HG03103 (cell line): ENCODE measurements around the gene CHMP1A.

Source experiments
- ATAC-seq: cut with Tn5 transposase; IDR thresholded peaks from one replicate; pipeline ENCODE4 v1.9.1; 2021; ENCODE audit warnings: low read depth; ENCODE audit not compliant: unreplicated experiment

CHMP1A gene

GRCh38 chr16:89629827-89630610, 27.5 kb downstream of the CHMP1A start:
- no peak for ATAC-seq

DNA sequence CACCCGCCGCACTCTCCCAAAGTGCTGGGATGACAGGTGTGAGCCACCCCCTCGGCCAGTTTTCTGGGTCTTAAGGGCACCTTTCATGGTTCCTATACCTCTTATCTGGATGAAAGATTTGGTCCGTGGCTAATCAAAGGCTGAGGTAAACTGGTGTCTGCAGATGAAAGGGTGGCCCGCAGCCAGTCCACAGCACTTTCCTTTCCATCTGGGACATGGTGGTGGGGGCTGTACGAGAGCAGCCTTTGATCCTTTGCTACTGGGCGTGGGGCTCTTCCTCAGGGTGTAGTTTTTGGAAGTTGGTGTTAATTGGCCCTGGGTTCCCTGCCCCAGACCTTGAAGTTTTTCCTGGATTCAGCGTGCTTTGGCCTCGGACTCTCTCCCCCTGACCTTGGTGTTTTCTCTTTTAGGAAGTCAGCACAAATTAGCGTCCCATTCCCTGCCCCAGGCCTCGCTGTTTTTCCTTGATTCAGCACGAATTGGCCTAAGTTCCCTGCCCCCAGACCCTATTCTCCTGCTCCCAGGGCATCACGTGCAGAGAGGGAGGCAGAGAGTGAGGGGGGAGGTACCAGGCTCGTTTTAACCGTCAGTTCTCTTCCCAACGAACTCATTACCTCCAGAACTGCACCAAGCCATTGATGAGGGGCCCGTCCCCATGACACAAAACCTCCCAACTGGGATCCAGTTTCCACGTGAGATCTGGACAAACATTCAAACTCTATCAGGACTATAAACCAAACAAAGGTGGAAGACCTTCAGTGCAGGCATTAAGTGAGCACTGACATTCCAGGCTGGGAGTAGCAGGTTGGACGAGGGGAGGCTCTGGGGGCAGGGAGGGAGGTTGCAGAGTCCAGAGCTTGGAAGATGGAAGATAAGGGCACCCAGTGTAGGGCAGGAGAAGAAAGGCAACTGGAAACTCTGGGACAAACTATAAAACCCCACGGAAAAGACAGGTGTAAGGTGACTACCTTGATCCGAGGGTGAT, 32.4 kb downstream of the CHMP1A start:
- no peak for ATAC-seq

DNA sequence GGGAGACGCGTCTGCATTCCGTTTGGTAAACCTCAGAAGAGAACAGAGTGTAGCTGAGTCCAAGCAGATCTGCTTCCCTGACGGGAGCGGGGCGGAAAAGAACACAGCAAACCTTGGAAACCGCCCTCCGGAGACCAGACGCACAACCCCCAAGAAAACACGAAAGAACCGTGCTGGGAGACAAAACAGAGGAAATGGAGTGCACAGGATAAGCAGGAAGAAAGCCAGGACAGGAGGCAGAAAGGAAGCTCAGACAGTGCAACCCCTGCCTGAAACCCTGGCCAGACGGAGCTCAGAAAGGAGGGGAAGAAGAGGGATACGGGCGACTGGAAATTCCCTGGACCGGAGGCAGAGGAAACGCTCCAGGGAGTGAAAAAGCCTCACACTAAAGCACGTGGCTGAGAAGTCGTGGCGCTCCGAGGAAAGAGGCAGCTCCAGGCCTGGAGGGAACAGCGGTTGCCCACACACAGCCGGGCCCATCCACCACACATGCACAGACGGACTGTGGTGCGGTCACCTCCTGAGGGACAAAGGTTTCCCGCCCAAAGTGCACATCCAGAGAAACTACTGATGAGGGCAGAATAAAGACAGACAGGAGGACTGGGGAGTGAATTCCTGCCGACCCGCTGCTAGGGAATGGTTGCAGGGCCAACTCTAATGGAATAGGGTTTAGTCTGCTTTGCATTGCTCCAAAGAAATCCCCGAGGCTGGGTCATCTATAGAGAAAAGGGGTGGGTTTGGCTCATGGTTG, 33.8 kb downstream of the CHMP1A start:
- ATAC-seq, result no peak

DNA sequence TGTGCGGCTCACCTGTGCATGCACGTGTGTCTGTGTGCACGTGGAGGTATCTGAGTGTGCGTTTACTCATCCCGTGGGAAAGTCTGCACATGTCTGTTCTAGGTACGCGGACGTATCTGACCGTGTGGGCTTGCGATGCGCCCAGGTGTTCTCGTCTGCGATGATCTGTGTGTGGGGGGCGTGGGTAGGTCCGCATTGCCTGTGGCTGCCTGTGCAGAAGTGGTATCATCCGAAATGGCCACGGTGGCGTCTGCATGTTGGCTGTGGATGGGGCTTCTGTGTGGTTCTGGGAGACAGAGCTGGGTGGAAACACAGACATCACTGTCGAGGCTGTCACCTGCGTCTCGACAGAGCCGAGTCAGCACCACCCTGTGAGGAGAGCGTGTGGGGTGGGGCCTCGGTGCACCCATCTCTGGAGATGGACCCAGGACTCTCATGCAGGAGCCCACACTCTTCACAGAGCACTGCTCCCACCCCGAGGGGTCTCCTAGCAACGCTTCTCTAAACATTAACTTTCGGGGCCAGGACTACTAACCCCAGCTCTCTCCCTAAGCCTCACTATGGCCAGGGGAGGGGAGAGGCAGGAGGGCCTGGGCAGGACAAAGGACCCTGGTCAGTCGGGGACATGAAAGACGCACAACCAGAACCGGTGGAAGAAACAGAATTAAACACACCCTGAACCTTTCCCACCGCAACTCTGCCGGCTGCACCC, 35.7 kb downstream of the CHMP1A start:
- ATAC-seq, result no peak

DNA sequence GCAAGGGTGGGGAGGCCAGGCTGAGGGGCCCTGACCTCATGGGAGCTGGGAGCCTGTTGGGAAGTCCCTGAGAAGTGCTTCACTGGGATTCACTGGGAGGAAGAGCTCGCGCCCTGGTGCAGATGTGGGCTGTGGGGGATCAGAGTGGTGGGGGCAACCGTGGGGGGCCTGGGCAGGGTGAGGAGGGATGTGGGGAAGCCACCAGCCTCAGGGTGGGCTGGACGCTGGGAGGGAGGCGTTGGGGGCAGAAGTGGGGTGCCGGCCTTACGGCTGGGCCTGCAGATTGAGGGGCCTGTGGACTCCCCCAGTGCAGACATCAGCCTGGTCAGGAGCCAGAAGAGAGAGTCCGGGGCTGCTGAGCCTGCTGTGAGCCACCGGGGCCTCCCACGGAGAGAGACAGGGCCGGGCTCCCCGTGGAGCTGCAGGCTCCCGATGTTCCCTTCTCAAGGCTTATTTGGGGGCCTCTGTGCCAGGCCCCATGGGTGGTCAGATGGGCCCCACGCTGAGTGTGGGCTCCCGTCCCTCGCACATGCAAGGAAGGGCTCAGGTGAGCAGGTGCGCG, 36.3 kb downstream of the CHMP1A start:
- ATAC-seq, result no peak

DNA sequence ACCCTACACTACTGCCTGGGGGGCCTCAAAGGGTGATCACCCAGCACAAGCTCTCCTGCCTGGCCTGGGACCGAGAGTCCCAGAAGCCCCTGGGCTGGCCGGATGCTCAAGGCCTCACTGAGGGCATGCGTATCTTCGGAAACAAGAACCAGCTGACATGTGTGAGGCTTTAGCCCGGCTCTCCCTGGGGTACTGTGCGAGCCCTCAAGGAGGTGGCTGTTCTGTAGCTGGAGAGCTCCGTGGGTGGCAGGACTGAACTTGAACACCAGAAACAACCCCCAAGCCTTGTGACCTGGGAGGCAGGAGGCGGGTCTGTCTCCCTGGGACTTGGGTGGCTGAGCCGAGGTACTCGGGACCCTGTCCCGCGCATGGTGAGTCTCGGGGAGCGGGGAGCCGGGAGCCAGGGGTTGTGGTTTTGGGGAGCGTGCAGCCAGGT, 37.1 kb downstream of the CHMP1A start:
- no peak for ATAC-seq

DNA sequence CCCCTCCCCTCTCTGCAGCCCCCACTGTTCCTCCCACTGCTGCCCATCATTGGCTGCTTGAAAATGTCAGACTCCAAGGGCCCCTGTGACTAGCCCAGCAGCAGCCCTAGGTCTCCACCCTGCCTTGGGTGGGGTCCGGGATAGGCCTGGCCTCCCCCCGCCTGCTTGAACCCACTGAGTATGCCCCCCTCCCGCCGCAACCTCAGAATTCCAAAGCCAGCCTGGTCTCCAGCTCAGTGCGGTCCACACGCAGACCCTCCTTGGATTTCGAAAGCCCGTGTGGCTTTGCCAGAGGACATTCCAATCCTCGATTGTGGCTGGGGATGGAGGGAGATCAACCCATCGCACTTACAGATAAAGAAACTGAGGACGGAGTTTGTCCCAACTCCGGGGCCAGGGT, 37.7 kb downstream of the CHMP1A start:
- no peak for ATAC-seq

DNA sequence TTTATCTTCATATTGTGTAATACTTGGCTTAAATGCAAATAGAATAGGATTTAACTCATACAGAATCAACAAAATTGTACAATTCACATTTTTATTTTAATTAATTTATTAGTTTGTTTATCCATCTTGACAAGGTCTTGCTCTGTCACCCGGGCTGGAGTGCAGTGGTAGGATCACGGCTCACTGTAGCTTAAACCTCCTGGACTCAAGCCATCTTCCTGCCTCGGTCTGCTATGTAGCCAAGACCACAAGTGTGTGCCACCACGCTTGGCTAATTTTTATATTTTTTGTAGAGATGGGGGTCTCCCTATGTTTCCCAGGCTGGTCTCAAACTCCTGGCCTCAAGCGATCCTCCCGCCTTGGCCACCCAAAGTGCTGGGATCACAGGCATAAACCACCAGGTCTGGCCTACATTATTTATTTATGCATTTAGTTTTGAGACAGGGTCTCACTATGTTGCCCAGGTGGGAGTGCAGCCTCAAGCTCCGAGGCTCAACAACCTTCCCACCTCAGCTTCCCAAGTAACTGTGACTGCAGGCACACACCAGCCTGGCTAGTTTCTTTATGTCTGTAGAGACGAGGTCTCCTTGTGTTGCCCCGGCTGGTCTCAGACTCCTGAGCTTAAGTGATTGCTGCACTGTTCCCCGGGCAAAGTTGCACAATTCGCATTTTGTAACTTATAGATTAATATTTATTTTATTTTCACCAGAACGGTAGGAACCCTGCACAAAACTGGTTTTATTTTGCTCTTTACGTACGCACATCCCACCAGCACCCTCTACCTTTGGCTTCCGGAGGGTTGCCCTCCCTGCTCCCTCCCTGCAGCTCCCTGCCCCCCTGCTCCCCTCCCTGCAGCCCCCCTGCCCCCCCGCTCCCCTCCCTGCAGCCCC, 39.2 kb downstream of the CHMP1A start:
- no peak for ATAC-seq

DNA sequence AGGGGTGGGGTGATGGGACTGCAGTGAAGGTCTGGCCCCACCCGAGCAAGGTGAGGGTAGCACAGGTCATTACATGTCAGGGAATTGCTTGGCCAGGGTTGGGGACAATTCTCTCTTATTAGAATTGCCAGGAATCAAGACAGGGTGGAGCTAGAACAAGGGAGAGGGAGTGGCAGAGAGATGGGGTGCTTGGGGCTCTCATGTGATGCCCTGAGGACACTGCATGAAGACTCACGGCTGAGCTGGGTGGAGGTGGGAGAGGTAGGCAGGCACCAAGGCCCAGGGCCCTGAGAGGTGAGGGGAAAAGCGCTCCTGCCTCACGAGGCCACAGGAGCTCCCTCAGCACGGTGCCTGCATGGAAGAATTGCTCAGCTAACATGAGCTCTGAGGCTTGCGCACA, 40.5 kb downstream of the CHMP1A start:
- no peak for ATAC-seq

DNA sequence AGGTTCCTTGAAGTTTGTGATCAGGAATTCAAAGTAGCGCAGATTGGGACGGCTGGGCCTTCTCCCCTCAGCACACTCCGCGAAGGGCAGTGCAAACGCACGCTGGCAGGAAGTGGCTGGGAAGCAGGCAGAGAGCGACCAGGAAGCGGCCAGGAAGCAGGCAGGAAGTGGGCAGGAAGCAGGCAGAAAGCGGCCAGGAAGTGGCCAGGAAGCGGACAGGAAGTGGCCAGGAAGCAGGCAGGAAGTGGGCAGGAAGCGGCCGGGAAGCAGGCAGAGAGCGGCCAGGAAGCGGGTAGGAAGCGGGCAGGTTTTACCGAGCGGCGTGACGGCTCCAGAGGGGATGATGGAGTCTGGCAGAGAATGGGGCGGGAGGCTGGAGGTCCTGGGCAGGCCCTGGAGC, 40.9 kb downstream of the CHMP1A start:
- no peak for ATAC-seq

GRCh38 chr16:89615596-89616090, 41.9 kb downstream of the CHMP1A start:
- ATAC-seq, result no peak

- no peak for ATAC-seq
These were observed 42.3 kb downstream of the CHMP1A start for GRCh38 chr16:89615176-89615575.

GRCh38 chr16:89613954-89614459, 43.5 kb downstream of the CHMP1A start:
- ATAC-seq, result no peak

- ATAC-seq, result no peak
These were observed 44.1 kb downstream of the CHMP1A start, which contains the start of gene DPEP1 for GRCh38 chr16:89613231-89613953. DPEP1 (plus strand) TSS chr16:89613642; CDS start chr16:89630411, 16,769 bp downstream.

DNA sequence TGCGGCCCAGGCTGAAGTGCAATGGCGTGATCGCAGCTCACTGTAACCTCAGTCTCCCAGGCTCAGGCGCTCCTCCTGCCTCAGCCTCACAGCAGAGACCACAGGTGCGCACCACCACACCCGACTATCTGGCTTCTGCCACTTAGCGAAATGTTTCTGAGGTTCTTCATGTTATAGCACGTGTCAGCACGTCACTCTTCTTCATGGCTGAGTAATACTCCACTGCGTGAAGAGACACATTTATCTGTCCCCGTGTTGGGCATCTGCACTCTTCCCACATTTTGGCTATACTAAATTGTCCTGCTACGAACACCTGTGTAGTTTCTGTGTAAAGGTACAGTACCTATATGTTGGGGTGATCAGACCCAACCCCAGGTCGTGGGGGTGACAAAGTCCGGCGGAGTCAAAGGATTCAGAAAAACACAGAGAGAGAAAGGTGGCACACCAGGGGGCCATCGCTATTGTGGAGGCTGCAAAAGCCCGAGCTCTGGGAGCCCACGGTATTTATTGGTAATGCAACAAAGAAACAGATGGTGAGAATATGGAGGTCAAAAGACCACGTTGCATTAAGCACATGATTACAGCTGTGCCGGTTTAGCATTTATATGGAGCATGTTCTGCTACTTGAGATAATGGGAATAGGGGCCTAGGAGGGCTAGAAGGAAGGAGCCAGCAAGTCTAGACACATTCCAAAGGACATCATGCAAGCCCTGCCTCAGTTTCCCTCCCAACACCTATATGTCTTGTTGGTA, 44.9 kb downstream of the CHMP1A start:
- ATAC-seq, result no peak

DNA sequence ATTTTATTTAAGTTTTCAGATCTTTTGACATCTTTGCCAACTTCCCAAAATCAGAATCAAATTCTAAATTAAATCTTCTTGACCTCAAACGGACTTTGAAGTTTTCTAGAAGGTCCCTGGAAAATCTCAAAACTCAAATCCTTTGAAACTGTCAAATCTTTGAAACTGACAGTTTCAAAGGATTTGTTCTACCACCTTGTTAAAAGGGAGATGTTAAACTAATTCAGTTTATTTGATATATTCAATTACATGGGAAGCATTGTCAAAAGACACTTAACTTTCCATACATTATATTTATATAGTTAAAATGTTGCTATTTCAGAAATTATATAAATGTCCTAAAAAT, 47.4 kb downstream of the CHMP1A start:
- ATAC-seq, result no peak
